GDM1 (cell line): ENCODE data around the gene NTRK2.

ENCODE experiments used
- DNase-seq: peaks from one replicate; lab custom pipeline; 2025; lab: John Stamatoyannopoulos, UW

Gene NTRK2

GRCh38 chr9:84736081-84736480, 66.6 kb downstream of the NTRK2 start:
- no peak for DNase-seq

DNA sequence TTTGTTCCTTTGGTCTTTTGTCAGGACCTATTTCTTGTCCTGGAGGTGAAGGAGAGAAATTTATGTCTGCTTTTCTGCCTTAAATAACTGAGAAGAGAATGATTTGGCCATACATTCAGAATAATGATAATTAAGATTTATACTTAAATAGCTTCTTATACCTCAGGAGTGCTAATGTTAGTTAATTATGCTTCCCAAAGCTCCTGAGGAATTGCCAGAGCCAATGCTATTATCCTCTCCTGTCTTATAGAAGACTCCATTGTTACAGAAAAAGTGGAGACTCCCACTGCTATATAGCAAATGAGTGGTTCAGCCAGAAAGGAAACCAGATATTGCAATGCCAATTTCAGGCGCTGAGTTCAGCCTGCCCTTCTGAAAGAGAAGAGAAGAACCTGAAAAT, 67.0 kb downstream of the NTRK2 start:
- no peak for DNase-seq

- no peak for DNase-seq
These were observed 68.8 kb downstream of the NTRK2 start for GRCh38 chr9:84738353-84738752.

- no peak for DNase-seq
These were observed 72.7 kb downstream of the NTRK2 start for GRCh38 chr9:84742261-84742660.

- DNase-seq, result no peak
These were observed 74.7 kb downstream of the NTRK2 start for GRCh38 chr9:84744195-84744594.

DNA sequence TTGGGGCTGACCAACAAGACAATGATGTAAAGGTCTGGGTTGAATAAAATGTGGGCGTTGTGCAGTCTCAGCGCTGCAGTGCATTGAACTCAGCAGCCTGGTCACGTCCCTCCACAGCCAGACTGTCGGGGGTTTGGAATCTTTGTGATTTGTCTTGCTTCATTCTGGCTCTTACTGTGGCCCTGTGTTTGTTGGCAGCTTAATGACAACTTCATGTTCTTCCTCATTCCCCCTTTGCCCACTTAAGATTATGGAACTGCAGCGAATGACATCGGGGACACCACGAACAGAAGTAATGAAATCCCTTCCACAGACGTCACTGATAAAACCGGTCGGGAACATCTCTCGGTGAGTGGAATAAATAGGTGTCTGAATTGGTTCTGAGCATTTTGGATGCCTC, 75.2 kb downstream of the NTRK2 start:
- DNase-seq, result no peak

DNA sequence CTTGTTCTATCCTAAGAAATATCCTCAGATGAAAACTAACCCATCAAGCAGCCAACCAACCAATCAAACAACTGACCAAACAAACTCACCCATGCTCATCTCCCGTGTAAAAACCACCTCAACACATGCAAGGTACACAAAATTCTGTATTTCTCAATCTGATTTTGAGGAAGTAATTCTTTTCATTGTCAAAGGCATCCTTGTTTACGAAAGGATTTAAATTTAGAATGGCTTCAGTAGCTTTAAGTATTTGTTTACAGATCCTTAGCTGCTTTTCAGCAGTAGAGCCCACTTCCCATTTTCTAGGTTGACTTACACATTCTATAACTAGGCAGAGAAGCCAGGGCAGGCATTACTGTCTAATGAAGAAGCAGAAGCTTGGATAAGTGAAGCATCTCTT, 78.6 kb downstream of the NTRK2 start:
- DNase-seq, result no peak

DNA sequence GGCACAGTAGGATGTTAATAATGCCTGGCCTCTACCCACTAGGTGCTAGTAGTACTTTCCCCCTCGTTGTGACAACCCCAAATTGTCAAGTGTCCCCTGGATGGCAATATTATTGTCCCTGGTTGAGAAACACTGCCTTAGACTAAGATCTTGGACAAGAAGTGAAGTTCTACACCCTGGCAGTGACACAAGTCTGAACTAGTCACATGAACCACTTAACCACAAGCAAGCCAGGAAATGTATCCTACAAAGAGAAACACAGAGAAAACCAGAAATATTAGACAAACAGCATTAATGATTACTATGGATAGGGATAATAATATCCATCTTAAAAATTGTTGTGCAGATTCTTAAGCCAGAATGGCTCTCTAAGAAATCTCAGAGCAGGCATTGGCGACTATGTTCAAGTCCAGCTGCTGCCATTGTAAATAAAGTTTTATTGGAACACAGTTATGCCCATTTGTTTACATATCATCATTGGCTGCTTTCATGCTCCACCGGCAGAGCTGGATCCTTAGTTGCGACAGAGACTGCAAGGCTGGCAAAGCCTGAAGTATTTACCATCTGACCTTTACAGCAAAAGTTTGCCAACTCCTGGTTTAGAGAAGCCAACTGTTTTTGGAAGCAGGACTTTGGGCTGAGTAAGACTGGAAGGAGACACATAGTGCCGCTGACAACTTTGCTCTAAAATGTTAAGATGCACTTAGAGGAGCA, 80.8 kb downstream of the NTRK2 start:
- DNase-seq, result no peak

DNA sequence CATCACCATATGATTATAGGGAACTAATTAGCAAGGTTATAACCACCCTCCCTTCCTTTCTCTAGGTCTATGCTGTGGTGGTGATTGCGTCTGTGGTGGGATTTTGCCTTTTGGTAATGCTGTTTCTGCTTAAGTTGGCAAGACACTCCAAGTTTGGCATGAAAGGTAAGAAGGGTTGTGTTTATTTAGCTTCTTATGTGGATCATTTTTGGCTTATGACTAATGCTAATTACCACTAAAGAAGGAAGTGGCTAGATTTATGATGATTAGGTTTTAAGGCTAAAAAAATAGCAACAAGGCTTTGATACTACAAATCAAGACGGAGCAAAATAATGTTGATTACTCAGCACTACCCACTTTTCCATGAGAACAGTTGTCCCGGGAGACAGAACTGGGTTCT, 82.4 kb downstream of the NTRK2 start:
- DNase-seq, result no peak

DNA sequence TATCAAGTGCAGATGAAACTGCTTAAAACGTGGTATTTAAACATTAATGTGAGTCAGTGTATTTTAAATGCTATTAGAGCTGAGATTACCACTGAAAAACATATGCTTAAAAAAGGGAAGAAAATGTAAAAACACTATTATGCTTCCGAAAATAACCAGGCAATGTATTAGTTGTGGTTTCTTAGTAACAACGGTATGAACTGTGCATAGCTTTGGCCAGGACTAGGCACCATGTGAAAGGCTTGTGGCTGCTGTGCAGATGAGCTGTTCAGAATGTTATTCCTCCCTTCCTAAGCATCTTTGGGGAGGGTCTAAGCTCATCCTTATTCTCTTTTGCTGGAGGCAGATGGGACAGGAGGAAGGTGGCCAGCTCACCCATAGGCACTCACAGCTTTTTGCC, 84.9 kb downstream of the NTRK2 start:
- DNase-seq, result no peak

DNA sequence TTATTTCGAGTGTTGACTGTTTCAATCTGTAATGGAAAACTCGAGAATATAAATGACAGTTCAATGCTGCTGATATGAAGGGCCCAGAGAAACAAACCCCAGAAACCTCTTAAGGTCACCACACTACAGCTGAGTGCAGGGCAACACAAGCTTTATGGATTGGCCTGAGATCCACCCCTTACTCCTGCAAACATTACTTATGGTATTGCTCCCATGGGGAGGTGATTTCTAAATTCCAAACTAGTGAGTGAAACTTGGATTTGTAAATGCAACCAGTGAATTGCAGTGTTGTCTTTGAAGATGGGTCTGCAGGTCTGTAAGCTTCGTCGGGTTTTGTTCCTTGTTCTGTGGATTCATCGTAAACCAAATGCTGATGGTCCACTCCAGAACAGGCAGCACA, 85.4 kb downstream of the NTRK2 start:
- no peak for DNase-seq

DNA sequence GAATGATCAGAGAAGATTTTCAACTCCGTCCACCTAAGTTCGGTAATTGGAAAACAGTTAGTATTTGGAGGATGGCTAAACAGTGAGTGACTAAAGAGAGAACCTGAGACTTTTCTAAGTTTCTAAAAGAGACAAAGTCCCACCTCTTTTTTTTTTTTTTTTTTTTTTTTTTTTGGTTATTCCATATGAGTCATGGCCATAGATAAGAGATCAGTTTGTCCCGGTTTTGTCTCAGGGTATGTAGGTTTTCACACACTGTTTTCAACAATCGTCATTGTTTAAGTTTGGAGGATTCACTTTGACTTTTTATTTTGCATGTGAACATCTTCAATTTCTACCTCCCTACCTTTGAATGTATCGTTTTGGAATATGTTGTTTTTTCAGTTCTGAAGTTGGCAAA, 85.9 kb downstream of the NTRK2 start:
- DNase-seq, result no peak

DNA sequence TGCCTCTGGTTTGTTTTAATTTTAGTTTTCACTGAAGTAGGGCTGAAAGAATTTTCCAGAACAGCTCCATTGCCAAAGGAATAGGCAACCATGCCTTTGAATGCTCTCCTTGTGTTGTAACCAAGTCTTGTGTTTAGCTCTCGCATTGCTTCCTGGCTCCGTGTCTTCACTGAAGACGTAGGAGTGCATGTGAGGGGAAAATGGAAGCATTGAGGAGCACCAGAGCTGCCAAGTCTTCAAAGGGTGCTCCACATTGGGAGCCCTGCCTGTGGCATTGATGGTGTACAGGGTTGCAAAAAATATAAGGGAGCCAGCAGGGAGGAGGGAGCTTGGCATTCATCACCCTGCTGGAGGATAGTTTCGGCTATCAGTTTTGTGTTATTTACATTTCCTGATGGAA, 86.6 kb downstream of the NTRK2 start:
- no peak for DNase-seq

DNA sequence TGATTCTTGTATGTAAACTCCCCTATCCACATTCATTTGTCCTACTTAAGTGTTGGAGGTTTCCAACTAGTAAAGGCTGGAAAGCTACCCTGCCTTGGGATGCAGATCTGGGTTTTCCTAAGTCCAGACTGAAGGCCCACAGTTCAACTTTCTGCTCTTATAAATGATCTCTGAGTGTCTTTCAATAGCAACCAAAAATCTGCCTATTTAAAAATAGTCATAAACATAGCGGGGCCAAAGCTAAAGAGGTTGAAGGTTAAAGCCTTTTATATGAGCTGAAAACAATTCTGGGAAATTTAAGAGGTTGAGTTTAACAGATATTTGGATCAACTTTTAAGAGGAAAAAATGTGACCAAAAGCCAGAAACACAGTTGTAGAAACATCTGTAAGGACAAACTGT, 87.2 kb downstream of the NTRK2 start:
- no peak for DNase-seq

DNA sequence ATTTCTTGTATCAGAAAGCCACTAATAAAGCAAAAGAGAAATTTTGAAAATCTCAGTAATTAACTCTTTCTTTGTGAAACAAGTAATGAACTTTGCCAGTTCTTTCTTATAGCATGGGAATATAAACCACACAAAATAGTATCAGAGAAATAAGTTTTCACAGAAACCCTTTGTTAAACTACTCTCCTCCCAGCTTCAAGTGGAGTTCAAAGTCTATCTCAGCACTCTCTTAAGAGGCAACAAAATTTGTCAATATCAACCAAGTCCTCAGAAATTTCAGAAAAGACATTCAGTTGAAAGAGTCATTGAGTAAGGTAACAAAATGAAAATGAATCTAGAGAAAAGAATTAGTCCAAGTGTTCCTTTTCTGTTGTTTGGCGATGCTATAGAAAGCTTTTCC, 89.3 kb downstream of the NTRK2 start:
- DNase-seq, result no peak

DNA sequence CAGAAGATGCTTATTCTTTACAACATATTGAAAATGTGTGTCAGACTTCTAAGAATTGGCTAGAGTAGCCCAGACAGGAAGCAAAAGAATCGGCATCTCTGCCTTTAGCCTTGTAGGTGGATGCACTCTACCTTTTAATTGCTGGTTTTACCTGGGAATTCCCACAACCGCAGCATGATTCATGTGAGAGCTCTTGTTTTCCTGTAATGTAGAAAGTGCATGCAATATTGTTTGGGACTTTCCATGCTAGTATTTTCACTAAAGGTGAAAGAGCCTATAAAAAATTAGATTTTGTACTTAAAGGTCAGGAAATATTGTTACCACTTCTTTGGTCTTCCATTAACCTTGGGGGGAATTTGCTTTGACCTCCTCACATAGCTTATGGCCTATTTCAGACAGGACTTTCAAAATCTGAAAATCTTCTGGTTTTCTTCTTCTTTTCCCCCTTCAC, 89.8 kb downstream of the NTRK2 start:
- DNase-seq, result no peak

GRCh38 chr9:84759804-84760203, 90.3 kb downstream of the NTRK2 start:
- DNase-seq, result no peak

- no peak for DNase-seq
These were observed 91.7 kb downstream of the NTRK2 start for GRCh38 chr9:84761137-84761808.

DNA sequence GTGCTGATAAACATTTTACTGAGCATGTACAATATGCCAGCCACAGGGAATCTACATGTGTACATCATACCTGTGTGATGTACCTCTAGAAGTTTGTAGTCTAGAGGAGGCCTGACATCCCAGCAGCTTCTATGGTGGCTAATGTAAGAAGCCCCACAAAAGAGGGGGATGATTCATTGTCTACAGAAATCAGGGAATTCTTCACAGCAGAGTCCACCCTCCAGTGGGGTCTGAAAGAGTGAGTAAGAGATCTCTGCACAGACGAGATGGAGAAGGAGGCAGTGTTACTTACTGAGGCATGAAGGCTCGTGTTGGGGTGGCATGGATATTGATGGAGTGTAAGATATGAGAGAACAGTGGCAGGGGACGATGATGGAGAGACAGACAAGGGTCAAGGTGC, 103.0 kb downstream of the NTRK2 start:
- no peak for DNase-seq

DNA sequence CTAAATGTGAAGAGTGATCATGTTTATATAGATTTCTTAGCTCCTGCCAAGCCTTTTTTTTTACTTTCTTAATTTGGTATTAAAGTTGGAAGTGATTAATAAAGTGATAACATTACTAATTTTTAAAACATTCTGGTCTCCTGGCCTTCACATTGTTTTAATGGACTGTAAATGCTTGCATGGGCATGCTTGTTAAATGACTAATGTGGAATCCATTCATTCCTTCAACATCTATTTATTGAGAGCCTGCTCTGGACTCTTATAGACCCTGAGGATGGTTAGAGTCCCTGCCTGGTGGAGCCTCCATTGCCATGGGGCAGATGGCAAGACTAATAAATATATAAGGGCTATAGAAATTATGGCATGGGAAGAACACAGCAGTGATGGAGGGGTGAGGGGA, 103.5 kb downstream of the NTRK2 start:
- DNase-seq, result no peak

- DNase-seq, result no peak
These were observed 105.6 kb downstream of the NTRK2 start for GRCh38 chr9:84775056-84775643.

DNA sequence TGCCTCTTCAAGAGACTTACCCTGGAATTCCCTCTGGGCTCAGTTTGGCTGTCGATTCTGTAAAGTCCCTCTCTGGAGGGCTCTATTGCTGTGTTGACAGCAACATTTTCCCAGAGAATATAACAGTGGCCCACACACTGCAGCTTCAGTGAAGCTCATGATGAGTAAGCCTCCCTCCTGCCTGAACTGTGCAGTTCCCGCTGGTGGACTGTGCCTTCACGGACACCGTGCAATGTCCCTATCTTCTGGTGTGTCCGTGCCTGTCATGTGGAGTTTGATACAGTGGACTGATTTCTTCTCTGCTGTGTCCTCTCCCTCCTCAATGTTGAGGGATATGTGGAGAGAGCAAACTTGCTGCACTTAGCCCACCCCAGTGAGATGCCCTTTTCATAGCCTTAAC, 109.0 kb downstream of the NTRK2 start:
- DNase-seq, result no peak

DNA sequence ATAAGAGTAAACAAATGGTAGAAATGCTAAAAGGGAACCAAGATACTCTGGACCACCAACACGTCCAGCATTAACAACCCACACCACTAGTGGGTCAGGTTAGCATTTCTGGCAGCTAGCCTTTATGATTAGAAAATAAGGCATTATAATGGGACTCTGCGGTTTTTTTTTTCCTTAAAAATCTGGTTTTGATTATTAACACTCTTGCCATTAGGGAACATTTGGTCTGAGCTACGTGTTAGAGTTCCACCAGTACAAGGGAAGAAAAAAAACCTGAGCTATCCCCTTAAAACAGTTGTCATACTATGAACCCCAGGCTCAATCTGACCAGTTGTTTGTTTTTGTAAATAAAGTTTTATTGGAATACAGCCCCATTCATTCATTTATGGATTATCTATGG, 110.4 kb downstream of the NTRK2 start:
- DNase-seq, result no peak

GRCh38 chr9:84780385-84780784, 110.9 kb downstream of the NTRK2 start:
- DNase-seq, result no peak
